Thyroid gland (tissue), 4 donors: ENCODE results near the gene DAGLB. TPM values are rescaled to one million over a fixed set of nuclear protein-coding genes. Genes with fewer than 3 reads are reported as not detected.

Experiments used
- DNase-seq, 2 donors: peaks; one replicate each; pipeline ENCODE4 v3.0.0-alpha.2; 2019
- H3K27ac ChIP-seq, 3 donors: fragments of 200-600 bp; sonication (generic); 1 replicate in 2 of 3; 2 replicates in 1 of 3; pipeline ENCODE4 v1.5.1; 2016 to 2019; ENCODE audit warnings: mild to moderate bottlenecking in 1 of 3, moderate library complexity in 1 of 3
- H3K27me3 ChIP-seq: fragments of 200-600 bp; sonication (generic); one replicate; pipeline ENCODE4 v1.5.1; 2019
- H3K36me3 ChIP-seq, 2 donors: fragments of 200-600 bp; sonication (generic); one replicate each; pipeline ENCODE4 v1.5.1; 2016 to 2019
- H3K4me1 ChIP-seq, 2 donors: fragments of 200-600 bp; sonication (generic); one replicate each; pipeline ENCODE4 v1.5.1; 2017 to 2019
- H3K4me3 ChIP-seq, 3 donors: fragments of 200-600 bp; sonication (generic); replicated peaks in 1 of 3; 1 replicate in 2 of 3; 2 replicates in 1 of 3; pipeline ENCODE4 v1.5.1; 2016; ENCODE audit warnings: mild to moderate bottlenecking in 1 of 3
- H3K9me3 ChIP-seq: fragments of 200-600 bp; sonication (generic); one replicate; pipeline ENCODE4 v1.5.1; 2017
- POLR2A ChIP-seq, 2 donors: fragments of 450-650 bp; IDR thresholded peaks; one replicate each; pipeline ENCODE4 v1.6.1; 2017; ENCODE audit warnings: antibody characterized with exemption in 2 of 2, mild to moderate bottlenecking in 2 of 2, moderate library complexity in 1 of 2
- WGBS, 2 donors: methylation state at CpG; one replicate each; pipeline ENCODE4 v1.1.5; 2017; 5-methylcytosine and 5-hydroxymethylcytosine counted together
- intact Hi-C: fragments of 100-400 bp; cut with DNase I; formaldehyde crosslinking; loops from one replicate; pipeline ENCODE4 v1.15.1; 2023
- total RNA-seq, 4 donors: library from RNA; depleted of rRNA; stranded (reverse); fragments of >200 nt; gene quantifications; one replicate each; pipeline ENCODE4 v1.2.3, GENCODE V29; 2016
- TF ChIP-seq, protein P1 (sequence below), 6 experiments: fragments of 200-600 bp in 3 of 6; fragments of 450-650 bp in 3 of 6; sonication (generic) in 3 of 6; IDR thresholded peaks; one replicate each; pipeline ENCODE4 v1.5.1; 2016 to 2019; ENCODE audit warnings: antibody characterized with exemption in 6 of 6, mild to moderate bottlenecking in 2 of 6, inconsistent platforms in 1 of 6, moderate library complexity in 1 of 6

The DAGLB gene
- total RNA-seq, 4 donors from 2014 or later = 14.1 to 18.4 (median 16.2) TPM

DNA sequence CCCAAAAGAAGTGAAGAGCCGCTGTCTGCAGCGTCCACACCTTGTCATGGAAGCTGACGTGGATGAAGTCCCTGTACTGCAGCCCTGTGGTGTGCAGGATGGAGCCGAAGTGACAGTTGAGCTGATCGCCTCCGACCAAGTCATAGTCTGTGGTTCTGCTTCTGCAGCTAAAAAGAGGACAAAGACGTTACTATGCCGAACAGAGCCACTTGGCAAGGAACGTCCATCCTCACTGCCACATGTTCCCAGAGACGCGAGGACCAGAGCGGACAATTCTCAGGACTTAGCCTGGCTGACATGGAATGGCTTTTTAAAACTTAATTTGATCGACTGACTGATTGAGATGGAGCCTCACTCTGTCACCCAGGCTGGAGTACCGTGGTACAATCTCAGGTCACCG, 21.8 kb downstream of the DAGLB start:
- peaks cover 30 to 36% of the 10 kb centered on the region in 2 donors for H3K36me3 ChIP-seq
- WGBS, 2 donors = 92 to 95% methylated on average over 14 to 15 of the region's 15 CpGs
- no peak for DNase-seq

DNA sequence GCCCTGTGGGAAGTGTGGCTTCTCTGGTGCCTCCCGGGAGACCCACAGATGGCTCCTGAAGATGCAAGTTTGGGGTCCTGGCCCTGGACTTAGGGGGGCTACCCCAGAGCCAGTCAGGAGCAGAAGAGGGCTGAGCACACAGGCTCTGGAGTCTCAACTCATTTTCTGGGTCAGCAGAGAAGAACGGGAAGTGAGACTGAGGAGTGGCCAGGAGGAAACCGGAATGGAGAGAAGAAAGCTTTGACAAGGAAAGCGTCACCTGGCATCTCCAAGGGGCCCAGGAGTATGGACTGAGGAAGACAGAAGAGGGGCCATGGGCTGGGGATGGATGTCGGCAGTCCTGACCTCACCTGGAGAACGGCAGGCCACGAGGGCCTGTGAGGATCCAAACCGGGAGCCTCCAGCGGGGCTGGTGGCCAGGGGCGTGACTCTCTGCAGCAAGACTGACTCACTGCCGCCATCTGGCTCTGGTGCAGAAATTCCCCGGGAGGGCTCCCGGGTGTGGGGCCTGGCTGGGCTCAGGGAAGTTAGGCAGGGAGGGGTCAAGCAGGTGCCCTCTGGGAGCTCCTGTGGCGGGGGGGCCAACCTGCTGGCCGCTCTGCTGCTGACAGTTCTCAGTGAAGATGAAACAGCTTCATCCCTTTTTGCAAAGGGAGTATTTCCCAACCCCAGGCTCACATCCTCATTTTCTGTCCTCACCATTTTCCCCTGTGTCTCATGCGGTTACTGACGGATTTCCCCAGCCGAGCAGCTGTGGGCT, 23.6 kb downstream of the DAGLB start:
- TF ChIP-seq, protein P1, sequence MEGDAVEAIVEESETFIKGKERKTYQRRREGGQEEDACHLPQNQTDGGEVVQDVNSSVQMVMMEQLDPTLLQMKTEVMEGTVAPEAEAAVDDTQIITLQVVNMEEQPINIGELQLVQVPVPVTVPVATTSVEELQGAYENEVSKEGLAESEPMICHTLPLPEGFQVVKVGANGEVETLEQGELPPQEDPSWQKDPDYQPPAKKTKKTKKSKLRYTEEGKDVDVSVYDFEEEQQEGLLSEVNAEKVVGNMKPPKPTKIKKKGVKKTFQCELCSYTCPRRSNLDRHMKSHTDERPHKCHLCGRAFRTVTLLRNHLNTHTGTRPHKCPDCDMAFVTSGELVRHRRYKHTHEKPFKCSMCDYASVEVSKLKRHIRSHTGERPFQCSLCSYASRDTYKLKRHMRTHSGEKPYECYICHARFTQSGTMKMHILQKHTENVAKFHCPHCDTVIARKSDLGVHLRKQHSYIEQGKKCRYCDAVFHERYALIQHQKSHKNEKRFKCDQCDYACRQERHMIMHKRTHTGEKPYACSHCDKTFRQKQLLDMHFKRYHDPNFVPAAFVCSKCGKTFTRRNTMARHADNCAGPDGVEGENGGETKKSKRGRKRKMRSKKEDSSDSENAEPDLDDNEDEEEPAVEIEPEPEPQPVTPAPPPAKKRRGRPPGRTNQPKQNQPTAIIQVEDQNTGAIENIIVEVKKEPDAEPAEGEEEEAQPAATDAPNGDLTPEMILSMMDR (IDR thresholded peaks at IDR 0.05) = no peak
- no peak for TF ChIP-seq POLR2A (IDR thresholded peaks at IDR 0.05)
- no peak for DNase-seq
- 85 to 90% methylated on average over 15 to 16 of the region's 18 CpGs for WGBS, 2 donors
- no peaks in the 10 kb centered on the region for H3K9me3 ChIP-seq
- intact Hi-C loops = no loop called here
- H3K4me1 ChIP-seq = no peaks in the 10 kb centered on the region
- H3K4me3 ChIP-seq = no peak overlapping the region
- H3K27ac ChIP-seq = no peak overlapping the region
- no peaks in the 10 kb centered on the region for H3K27me3 ChIP-seq
- H3K36me3 ChIP-seq = peaks cover 30 to 33% of the 10 kb centered on the region in 2 donors

More for the DNA sequence above, 21.8 kb downstream of the DAGLB start:
- Histone ChIP-seq H3K4me1 (no peaks in the 10 kb centered on the region), H3K27ac (no peak overlapping the region), H3K27me3 (no peaks in the 10 kb centered on the region), H3K9me3 (no peaks in the 10 kb centered on the region), H3K4me3 (no peak overlapping the region)
- intact Hi-C loops = no loop called here
- TF ChIP-seq, protein P1 (IDR thresholded peaks at IDR 0.05) = no peak
- no peak for TF ChIP-seq POLR2A (IDR thresholded peaks at IDR 0.05)

DNA sequence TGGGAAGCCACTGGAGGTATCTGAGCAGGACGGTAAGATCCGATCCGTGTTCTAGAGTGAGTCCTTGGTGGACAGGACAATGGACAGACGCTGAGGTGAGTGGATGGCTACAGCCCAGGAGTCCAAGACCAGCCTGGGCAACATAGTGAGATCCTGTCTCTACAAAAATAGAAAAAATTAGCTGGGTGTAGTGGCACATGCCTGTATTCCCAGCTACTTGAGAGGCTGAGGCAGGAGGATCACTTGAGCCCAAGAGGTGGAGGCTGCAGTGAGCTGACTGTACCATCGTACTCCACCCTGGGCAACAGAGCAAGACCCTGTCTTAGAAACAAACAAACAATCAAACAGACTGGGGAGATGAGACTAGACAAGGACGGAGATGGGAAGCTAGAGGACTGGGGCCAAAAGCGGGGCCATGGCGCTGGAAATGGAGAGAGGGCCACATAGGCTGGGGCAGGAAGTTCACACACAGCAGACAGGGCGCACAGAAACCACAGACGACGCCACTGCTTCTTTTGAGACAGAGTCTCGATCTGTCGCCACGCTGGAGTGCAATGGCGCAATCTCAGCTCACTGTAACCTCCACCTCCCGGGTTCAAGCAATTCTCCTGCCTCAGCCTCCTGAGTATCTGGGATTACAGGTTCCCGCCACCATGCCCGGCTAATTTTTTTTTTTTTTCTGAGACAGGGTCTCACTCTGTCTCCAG, 24.7 kb downstream of the DAGLB start:
- Histone ChIP-seq H3K4me3 (no peak overlapping the region), H3K27ac (no peak overlapping the region), H3K4me1 (no peaks in the 10 kb centered on the region), H3K36me3 (peaks cover 30 to 32% of the 10 kb centered on the region in 2 donors), H3K27me3 (no peaks in the 10 kb centered on the region), H3K9me3 (no peaks in the 10 kb centered on the region)
- TF ChIP-seq POLR2A (IDR thresholded peaks at IDR 0.05) = no peak
- TF ChIP-seq, protein P1 (IDR thresholded peaks at IDR 0.05) = no peak
- WGBS, 2 donors = 91 to 96% methylated on average over 18 of the region's 18 CpGs
- DNase-seq = no peak
- intact Hi-C loops = no loop called here

DNA sequence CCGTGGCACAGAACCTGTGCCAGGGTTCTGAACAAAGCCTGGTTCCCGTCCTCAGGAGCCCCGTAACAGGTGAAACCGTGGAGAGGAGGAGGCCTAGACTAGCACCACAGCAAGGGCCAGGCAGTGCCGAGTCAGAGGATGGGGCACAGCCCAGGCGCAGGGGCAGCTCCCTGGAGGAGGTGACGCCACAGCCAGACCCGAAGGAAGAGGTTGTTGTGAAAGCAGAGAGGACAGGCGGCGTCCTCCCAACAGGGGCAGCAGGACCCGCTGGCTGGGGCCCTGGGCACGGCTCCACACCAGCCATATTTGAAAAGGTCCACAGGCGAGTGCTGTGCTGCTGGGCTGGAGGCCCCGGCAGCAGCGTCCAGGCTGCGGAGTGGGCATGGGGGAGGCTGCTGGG, 25.7 kb downstream of the DAGLB start:
- WGBS, 2 donors = 93 to 97% methylated on average over 16 of the region's 16 CpGs
- Histone ChIP-seq H3K27me3 (no peaks in the 10 kb centered on the region), H3K36me3 (peaks cover 26 to 30% of the 10 kb centered on the region in 2 donors), H3K4me3 (no peak overlapping the region), H3K9me3 (no peaks in the 10 kb centered on the region), H3K27ac (no peak overlapping the region), H3K4me1 (no peaks in the 10 kb centered on the region)
- DNase-seq = no peak
- TF ChIP-seq, protein P1 (IDR thresholded peaks at IDR 0.05) = no peak
- no peak for TF ChIP-seq POLR2A (IDR thresholded peaks at IDR 0.05)
- intact Hi-C loops = no loop called here

DNA sequence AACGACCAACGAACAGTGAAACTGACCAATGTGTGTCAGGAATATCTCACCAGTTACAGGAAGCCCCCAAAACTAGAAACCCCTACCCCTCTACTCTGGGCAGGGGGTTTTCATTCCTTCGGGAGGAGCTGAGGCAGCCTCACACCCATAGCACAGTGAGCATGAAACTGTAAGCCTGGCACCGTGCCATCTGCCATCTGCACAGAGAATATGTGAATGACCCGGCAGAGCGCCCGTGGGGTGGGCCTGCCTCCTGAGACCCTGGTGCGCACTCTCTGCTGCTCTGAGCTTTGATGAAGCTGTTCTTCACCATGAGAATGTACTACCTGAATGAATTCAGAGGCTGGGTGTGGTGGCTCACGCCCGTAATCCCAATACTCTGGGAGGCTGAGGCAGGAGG, 27.1 kb downstream of the DAGLB start:
- intact Hi-C loops = no loop called here
- TF ChIP-seq POLR2A (IDR thresholded peaks at IDR 0.05) = no peak
- TF ChIP-seq, protein P1 (IDR thresholded peaks at IDR 0.05) = no peak
- WGBS, 2 donors = 92 to 96% methylated on average over 10 of the region's 10 CpGs
- Histone ChIP-seq H3K4me1 (no peaks in the 10 kb centered on the region), H3K36me3 (peaks cover 33 to 35% of the 10 kb centered on the region in 2 donors), H3K27me3 (no peaks in the 10 kb centered on the region), H3K9me3 (no peaks in the 10 kb centered on the region), H3K27ac (no peak overlapping the region), H3K4me3 (no peak overlapping the region)
- no peak for DNase-seq
